Measurements from ENCODE around the gene LNX1. TPM values are rescaled to one million over a fixed set of nuclear protein-coding genes. Genes with fewer than 3 reads are reported as not detected.

Gene LNX1
- total and polyA plus RNA-seq, 2 of the 8 experiments (the other 6 are each of a cell fraction or from before 2014, with no cell fraction given): 2.7 to 3.8 TPM

DNA sequence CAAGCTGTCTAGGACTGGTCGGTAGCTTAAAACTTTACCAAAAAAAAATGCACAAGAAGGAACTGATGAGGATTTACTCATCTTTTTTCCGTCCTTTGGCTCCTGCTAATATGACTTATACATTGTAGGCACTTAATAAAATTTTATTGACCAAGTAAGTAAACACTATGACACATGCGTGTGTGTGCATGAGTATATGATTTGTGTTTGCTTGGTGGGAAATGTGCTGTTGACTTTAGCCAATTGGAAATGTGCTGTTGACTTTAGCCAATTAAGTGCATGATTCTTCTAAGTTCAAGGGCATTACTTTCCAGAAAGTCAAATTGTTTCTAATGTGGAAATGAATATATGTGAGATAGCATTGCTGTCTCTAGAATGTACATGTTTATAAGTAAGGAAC lies 135.5 kb downstream of the LNX1 start:
- Histone ChIP-seq H3K36me3 (ENCODE audit: control insufficient read depth in 2 of 4, insufficient read depth in 4 of 4, low read length in 3 of 4) (peaks cover 0 to 55% (median 12%) of the 10 kb centered on the region in 4 experiments; a peak in 7 of 8 replicates), H3K27ac (ENCODE audit: low read depth, low read length) (no peak overlapping the region), H2BK15ac (ENCODE audit: low read length) (no peak overlapping the region), H3K27me3 (replicated peaks in 1 of 4; ENCODE audit: control insufficient read depth in 3 of 4, extremely low read depth in 1 of 4, insufficient read depth in 3 of 4, low read length in 3 of 4) (no peaks in the 10 kb centered on the region), H3K56ac (replicated peaks; ENCODE audit: insufficient read length, low read depth, low read length) (no peak overlapping the region), H4K20me1 (replicated peaks in 1 of 2; ENCODE audit: control insufficient read depth in 1 of 2, insufficient read depth in 2 of 2, low read length in 2 of 2) (no peaks in the 10 kb centered on the region), H2BK12ac (ENCODE audit: low read depth, low read length) (no peak overlapping the region), H2AK5ac (ENCODE audit: low read depth, low read length) (no peak overlapping the region), H4K5ac (ENCODE audit: insufficient read length, low read depth, low read length) (no peak overlapping the region), H3K9ac (replicated peaks in 1 of 4; ENCODE audit: extremely low read depth in 1 of 4, low read depth in 3 of 4, low read length in 3 of 4) (no peak overlapping the region), H3K4me3 (ENCODE audit: extremely low read depth in 1 of 4, insufficient read depth in 2 of 4, low read depth in 3 of 4, low read length in 4 of 4) (no peak overlapping the region), H3K79me2 (ENCODE audit: control insufficient read depth in 1 of 2, insufficient read depth in 2 of 2, low read length in 2 of 2) (peaks cover 0 to under 1% of the 10 kb centered on the region in 2 experiments; a peak in 1 of 4 replicates), H4K91ac (replicated peaks; ENCODE audit: insufficient read length, low read length) (no peak overlapping the region), H2BK120ac (replicated peaks; ENCODE audit: low read depth, low read length) (no peak overlapping the region), H4K8ac (ENCODE audit: extremely low read depth, insufficient read depth, low read length) (no peak overlapping the region), H2AFZ (ENCODE audit: low read length) (no peak overlapping the region), H3K4me1 (replicated peaks in 1 of 4; ENCODE audit: control insufficient read depth in 3 of 4, insufficient read depth in 4 of 4, low read length in 3 of 4) (no peaks in the 10 kb centered on the region), H3K23me2 (ENCODE audit: low read depth, low read length) (no peaks in the 10 kb centered on the region), H3K4ac (replicated peaks; ENCODE audit: insufficient read length, low read depth, low read length) (no peak overlapping the region), H3K9me3 (ENCODE audit: insufficient read depth in 2 of 2, low read depth in 1 of 2, low read length in 1 of 2) (no peaks in the 10 kb centered on the region), H3K14ac (ENCODE audit: insufficient read length) (no peak overlapping the region), H3K79me1 (ENCODE audit: low read depth, low read length) (no peaks in the 10 kb centered on the region), H2BK20ac (ENCODE audit: low read length) (no peak overlapping the region), H2BK5ac (ENCODE audit: low read depth, low read length) (no peak overlapping the region), H3K4me2 (ENCODE audit: insufficient read depth in 1 of 2, low read depth in 2 of 2, low read length in 2 of 2) (no peak overlapping the region), H3K23ac (ENCODE audit: insufficient read length) (no peak overlapping the region), H3K18ac (ENCODE audit: extremely low read depth, low read length) (no peak overlapping the region)
- WGBS, 2 experiments (ENCODE audit: extremely low coverage in 1 of 2, insufficient coverage in 1 of 2, insufficient read length in 1 of 2, insufficient replicate concordance in 2 of 2, low coverage in 1 of 2, low lambda C conversion rate in 2 of 2, missing lambda C conversion rate in 1 of 2): 98% methylated on average over 3 of the region's 3 CpGs; no CpG with 5 or more reads in 1 of the 2 experiments
- FAIRE-seq: no peak
- no peak for DNase-seq (ENCODE audit: low read depth in 1 of 2, low spot score in 2 of 2)
- POLR2A ChIA-PET (ENCODE audit: partially characterized antibody): interaction anchor here (1.3 kb wide), 1 partner anchor 9 kb away, joined by 5 read pairs; no protein-coding TSS in a partner anchor
- CTCF ChIA-PET (ENCODE audit: partially characterized antibody): interaction anchor here (1.3 kb wide), 1 partner anchor 9 kb away, joined by 3 read pairs; no protein-coding TSS in a partner anchor
- TF ChIP-seq EGR1 (IDR thresholded peaks at IDR 0.05; ENCODE audit: borderline replicate concordance, low read depth, low read length): no peak
- TF ChIP-seq RNF2 (IDR thresholded peaks at IDR 0.05; ENCODE audit: borderline replicate concordance, low read depth, low read length, missing control alignments, poor library complexity, severe bottlenecking): no peak
- TF ChIP-seq, protein P1, sequence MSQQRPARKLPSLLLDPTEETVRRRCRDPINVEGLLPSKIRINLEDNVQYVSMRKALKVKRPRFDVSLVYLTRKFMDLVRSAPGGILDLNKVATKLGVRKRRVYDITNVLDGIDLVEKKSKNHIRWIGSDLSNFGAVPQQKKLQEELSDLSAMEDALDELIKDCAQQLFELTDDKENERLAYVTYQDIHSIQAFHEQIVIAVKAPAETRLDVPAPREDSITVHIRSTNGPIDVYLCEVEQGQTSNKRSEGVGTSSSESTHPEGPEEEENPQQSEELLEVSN (IDR thresholded peaks at IDR 0.05): no peak

Measured in H1 (cell line).